Measurements from ENCODE around the gene RPS6KA4.
"Not testable (repeated sequence)": the region's sequence is repeated elsewhere in the genome, so short reads cannot be mapped to it uniquely, and the experiment has no call there.

The RPS6KA4 gene

DNA sequence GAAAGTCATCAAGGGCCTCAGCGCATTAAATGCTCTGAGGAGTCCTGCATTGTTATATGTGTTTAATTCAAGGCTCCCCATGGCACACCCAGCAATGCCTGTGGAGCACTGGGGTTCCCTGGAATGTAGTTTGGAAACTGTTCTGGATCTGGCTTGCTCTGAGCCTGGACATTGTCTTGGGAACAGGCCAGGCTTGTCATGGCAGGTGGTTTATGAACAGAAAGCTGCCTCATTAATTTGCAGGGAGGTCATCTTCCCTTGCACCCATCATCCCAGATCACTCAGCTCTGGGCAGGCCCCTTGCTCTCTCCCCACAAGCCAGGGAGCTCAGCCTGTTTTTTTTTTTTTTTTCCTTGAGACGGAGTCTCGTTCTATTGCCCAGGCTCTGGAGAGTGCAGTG lies 32.9 kb downstream of the RPS6KA4 start:
- DNase-seq: no peak

DNA sequence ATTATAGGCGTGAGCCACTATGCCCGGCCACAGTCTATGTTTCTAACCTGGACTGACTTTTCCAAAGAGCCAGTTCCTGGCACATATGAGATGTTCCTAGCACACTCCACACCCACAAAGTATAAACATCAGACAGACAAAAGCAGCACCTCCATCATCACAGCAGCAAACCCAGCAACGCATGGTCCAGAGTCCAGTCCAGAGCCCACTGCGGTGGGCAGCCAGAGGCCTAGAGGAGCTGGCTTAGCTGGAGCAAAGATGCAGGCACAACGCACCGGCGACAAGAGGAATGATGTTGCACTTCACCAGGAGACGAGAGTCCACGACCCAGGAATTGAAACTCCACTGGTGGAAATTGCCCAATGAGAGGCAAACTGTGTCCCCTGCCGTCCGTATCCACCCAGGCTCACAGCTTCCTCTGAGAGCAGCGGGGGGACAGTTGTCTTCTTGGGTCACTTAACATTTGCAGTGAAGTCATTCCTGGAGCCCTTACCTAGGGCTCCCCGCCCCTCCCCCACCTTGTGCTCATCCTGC lies 36.6 kb downstream of the RPS6KA4 start:
- no peak for DNase-seq

DNA sequence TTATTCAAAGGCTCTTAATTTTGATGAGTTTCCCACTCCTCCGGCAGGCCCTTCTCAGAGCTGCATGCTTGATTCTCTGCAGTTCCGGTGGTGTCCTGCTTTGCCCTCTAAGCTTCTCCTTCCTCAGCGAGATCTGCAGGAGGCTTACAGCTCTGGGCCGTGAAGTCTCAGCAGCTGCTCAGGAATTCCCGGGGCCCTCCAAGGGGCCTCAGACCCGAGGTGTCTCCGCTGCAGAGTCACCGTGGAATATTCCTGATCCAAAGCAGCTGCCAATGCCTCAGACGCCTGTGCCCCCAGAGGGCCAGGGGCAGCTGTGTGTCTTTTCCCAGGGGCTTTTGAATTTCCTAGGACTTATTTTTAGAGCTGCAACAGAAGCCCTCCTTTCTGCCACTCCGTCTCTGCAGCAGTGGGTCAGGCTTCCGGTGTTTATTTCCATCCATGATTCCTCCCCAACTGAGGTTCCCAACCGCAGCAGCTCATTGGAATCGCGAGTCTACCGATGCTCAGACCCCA lies 37.2 kb downstream of the RPS6KA4 start:
- no peak for DNase-seq

DNA sequence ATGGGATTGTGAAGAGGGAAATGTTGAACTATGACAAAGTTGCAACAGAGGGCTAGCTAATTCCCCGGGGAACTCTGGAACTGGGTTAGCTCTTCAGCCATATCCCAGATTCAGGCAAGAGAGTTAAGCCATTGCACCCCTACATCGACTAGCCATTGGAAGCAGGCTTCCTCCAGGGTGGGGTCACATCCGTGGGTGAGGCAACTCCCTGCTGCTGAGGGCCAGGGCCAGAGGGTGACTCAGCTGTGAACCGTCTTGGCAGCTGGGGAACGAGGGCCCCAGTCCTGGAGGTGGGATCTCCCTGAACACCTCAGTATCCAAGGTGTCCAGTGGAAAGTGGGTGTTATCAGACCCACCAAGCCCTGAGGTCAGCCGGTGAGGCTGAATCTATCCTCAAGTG lies 41.1 kb downstream of the RPS6KA4 start:
- DNase-seq: no peak

DNA sequence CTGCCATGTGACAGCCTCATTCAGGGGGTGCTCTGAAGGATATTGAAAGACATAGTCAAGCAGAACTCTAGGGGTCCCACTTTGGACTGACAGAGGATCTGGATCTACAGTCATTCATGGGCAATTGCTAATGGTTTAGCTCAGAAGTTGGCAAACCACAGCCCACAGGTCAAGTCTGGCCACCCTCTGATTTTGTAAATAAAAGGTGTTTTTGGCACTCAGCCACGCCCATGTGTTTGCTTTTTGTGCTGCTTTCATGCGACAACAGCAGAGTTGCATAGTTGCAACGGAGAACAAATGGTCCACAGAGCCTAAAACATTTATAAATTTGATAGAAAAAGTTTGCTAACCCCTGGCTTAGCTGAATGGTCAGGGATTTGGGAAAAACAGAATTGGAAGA lies 41.7 kb downstream of the RPS6KA4 start:
- DNase-seq: no peak

DNA sequence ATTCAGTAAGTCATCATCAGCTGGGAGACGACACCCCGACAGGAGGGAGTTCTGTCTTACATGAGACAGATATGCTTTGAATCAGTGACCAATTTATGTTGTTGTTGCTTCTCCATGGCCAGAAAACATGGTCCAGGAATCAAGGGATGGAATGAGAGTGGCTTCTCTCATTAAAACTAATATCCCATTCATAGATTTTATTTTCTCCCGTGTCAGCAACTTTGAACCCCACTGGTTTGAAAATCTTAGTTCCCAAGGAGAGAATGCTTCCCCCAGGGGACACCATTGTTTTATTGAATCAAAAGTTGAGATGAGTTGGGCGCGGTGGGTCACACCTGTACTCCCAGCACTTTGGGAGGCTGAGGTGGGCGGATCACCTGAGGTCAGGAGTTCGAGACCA lies 42.8 kb downstream of the RPS6KA4 start:
- DNase-seq: no peak

DNA sequence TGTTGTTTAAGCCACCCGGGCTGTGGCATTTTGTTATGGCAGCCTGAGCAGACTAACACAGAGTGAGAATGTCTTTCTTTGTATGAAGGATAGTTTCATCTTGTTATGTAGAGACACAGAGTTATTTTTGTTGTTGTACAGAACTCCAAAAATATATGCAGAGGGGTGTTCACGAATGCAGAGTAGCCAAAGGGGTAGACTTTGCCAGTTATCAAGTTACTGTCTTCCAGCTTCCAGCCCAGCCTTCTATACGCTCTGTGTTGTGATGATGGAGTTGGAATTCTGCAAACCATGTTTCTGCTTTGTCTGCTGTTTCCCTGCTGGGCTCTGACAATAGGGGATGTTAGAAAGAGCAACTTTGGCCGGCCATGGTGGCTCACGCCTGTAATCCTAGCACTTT lies 44.1 kb downstream of the RPS6KA4 start:
- DNase-seq: no peak

DNA sequence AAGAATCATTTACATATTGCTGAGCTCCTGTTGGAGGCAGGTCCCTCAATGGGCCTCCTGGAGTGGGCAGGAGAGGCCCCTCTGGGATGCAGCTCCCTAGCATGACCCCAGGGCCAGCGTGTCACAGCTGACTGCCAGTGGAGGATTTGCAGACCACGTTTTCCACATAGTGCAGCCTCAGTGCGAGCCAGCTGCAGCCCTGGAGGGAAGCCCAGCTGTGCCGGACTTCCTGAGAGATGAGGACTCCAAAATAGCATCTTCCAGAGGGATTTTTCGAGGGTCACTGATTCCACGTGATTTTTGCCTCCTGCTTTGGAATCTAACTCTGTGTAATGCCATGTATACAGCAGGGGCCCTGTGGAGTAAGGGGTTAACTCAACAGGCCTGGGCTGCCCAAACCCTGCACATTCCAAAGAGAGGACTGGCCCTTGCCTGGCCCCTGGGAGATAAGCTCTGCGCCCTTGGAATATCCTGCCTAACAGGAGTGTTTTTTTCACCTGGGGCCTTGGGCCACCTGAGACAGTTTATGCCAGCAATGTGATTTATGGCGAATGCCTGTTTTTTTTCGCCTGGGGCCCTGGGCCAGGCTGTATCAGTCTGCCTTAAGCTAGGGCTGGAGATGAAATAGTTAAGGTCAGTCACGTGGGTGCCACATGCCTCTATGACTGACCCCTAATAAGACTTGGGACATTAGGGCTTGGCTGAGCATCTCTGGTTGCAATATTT lies 47.4 kb downstream of the RPS6KA4 start:
- no peak for DNase-seq

DNA sequence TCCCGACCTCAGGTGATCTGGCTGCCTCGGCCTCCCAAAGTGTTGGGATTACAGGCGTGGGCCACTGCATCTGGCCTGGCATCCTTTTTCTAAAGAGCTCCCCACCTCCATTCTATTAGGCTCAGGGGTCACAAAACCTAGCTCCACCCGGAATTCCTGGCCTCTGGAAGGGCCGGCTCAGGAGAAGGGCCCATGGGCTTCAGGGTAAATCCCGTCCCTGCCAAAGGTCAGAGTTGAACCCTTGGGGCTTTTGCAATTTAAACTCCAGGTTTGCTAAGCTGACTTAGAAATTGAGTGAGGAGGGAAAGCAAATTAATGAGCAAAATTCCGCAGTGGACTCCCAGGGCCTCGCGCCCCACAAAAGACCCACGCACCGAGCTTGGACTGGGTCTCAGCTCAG lies 48.3 kb downstream of the RPS6KA4 start:
- DNase-seq: no peak

DNA sequence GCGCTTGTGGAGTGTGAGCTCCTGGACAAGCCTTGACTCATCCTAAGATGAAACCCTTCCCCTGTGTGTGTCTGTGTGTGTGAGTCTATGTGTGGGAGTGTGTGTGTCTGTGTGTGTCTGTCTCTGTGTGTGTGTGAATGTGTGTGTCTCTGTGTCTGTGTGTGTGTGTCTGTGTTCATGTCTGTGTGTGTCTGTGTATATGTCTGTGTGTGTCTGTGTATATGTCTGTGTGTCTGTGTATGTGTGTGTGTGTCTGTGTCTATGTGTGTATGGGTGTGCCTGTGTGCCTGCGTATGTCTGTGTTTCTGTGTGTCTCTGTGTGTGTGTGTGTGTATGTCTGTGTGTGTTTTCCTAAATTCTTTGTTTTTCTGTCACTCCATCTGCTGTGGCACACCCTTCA lies 48.7 kb downstream of the RPS6KA4 start:
- DNase-seq: no peak

DNA sequence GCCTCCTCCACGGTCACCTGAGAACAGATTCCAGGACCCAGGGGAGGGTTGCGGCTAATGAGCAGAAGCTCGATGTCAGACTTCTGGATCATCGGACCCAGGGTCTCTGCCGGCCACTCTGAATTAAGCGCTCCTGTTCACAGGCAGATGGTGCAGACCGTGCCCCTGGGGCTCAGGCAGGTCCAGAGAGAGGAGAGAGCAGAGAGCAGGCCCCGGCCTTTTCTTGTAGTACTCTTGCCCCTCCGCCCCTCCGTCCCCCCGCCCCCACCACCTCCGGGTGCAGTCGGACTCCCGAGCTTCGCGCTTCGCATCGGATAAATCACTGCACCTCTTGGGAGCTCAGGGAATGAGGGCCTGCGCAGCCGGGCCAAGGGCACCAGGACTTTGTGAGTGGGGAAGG lies 50.3 kb downstream of the RPS6KA4 start:
- no peak for DNase-seq

DNA sequence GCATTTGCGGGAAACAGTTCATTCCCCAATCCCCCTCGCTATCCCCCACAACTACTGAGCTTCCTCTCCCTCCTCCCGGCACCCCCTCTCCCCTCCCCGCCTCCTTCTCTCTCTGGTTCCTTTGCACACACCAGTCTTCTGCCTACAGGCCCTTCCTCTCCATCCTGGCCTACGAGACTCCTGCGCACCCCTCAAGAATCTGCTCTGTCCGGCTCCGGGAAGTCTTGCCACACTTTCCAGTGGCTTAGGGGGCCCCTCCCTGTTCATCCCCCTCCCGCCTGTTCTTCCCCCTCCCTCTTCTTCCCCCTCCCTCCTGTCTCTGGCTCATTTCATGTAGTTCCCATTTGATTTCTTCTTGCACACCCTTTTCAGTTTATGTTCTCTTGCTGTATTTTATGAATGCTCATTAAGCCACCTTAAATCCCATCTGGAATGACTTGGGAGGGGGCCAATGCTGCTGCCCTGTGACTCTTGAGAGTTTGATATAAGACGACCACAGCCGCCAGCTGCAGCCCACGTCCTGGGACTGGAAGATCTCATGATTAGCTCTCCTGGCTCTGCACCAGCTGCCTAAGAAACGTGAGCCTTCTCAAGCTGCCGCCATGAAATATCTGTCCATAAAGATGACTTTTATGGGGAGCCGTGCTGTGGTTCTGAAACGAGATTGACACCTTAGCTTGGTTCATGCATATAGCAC lies 50.9 kb downstream of the RPS6KA4 start:
- DNase-seq: no peak

DNA sequence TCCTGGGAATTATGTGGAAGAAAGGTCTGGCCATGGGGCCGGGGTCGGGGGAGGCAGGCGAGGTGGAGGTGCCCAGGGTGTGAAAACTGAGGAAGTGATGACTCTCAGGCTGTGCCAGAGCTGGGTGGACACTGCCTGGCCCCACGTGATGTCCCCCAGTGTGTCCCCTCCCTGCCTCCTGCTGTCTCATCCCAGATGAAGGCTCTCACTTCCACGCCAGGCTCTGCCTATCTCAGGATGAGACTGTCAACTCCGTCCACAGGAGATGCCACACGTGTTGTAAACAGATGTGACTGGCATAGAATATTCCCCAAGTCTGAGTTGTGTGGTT lies 51.4 kb downstream of the RPS6KA4 start:
- no peak for DNase-seq

DNA sequence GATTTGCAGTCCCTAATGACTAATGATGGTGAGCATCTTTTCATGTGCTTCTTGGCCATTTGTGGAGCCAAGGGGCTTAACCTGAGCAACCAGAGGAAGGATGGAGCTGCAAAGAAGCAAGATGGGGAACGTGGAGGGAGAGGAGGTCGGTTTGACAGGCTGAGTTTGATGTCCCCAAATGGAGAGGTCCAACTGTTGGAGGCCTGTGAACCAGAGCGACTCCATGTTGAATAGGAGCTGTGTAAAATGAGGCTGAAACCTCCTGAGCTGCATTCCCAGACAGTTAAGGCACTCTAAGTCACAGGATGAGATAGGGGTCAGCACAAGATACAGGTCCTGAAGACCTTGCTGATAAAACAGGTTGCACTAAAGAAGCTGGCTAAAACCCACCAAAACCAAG lies 54.5 kb downstream of the RPS6KA4 start:
- DNase-seq: no peak

DNA sequence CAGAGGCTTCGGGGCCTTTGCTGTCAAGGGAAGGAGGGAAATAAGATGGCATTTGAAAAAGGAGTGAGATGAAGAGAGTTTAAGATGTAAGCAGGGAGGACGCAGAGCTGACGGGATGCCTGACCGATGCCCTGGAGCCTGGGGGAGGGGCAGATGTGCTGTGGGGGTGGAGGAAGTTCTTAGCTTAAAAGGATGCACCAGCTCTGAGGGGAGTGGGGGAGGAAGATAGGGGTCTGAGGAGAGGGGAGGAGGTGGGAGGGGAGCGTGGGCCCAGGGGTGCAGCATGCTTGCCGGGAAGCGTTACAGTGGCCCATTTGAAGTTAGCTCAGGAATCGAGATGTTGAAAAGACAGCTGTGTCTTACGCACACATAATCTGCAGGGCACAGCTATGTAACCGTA lies 56.3 kb downstream of the RPS6KA4 start:
- DNase-seq: no peak

DNA sequence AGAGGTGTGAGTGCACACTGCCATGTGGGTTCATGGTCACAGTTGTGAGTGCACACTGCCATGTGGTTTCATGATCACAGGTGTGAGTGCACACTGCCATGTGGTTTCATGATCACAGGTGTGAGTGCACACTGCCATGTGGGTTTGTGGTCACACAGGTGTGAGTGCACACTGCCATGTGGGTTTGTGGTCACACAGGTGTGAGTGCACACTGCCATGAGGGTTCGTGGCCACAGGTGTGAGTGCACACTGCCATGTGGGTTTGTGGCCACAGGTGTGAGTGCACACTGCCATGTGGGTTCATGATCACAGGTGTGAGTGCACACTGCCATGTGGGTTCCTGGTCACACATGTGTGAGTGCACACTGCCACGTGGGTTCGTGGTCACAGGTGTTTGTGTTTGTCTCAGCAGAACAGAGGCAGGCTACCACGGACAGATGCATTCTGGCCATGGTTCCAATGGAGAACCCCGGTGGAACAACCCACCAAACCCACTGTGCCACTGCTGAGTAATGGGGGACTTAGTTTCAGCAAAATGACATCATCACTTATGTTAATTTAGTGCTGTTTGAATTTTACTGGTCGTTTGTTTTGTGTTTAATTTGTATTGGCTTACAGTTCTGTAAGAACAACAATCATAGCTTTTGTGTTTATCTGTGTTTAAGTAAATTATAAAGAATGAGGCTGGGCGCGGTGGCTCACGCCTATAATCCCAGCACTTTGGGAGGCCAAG lies 57.2 kb downstream of the RPS6KA4 start:
- no peak for DNase-seq

DNA sequence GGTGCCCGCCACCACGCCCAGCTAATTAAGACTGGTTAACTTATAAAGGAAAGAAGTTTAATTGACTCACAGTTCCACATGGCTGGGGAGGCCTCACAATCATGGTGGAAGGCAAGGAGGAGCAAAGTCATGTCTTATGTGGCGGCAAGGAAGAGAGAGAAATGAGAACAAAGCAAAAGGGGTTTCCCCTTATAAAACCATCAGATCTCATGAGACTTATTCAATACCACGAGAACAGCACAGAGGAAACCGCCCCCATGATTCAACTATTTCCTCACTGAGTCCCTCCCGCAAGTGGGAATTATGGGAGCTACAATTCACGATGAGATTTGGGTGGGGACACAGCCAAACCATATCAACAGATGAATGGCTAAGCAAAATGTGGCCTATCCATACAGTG lies 59.3 kb downstream of the RPS6KA4 start:
- not testable (repeated sequence) for DNase-seq

DNA sequence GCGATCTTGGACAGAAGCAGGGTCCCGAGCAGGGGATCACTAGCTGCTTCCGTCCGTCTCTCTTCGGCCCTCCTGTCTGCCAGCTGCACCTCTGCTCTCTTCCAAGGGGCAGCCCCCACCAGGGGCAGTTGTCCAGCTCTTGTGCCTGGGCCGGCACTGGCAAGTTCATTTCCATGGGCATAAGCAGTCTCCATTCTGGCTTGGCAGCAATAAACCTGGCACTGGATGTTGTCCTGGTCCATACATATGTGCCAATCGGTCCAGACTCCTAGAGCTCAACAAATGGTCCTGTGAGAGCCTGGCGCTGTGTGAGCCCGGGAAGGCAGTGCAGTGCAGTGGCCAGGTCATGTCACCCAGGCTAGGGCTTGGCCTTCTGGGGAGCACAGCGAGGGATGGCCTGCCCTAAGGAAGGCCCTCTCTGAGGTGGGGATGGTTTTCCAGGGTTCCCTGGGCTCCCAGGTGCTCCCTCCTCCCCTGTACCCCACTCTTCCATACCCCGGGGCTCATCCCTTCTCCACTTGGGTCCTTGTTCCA lies 60.4 kb downstream of the RPS6KA4 start:
- DNase-seq: no peak

DNA sequence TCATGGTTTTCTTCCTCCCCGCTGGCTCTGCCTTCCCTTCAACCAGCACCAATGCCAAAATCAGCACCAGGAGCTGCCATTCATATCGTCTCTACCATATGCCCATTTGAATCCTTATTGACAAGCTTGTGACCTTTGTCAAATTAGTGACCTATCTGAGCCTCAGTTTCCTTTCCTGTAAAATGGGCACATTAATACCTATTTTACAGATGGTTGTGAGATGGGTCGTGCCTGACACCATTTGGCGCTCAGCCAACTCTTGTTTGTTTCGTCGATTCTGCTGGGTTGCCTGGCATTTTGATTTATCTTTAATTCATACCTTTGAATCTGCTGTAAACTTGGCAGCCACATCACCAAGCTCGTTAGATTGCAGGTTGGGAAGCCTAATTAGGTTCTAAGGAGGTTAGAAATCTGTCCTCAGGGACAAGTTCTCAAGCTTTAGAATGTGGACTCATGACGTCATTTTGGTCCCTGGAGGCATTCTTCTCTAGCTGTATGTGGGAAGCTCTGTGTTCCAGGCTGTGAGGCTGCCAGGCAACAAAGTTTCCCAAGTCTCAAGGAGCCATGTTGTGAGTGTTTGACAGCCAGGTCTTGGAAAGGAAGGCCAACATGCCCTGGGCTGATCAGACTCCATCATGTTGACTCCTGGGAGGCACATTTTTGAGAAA lies 61.0 kb downstream of the RPS6KA4 start:
- no peak for DNase-seq

All from CD4-positive, alpha-beta T cell treated with Interleukin-4 for 4 hours (primary cell).